ENCODE data around the gene FAM111A.

The FAM111A gene

DNA sequence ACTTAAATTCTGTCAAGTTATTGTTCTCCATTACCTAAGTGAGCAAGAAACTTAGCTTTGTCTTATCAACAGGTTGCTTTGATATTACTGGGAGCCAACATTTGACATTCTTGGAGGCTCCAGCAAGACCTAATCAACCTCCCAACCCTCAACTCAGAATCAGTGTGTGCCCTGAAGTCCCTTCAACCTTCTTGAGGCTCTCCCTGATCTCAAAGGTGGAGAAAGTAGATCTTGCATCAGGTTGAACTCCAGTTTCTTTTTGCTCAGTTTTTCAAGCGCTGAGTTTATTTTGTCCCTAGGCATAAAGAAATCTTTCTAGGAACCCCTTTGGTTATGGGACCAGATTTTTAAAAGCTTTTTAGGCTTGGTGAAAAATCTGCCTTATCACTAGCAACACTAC lies 1.4 kb downstream of the FAM111A start:
- no peak for DNase-seq

DNA sequence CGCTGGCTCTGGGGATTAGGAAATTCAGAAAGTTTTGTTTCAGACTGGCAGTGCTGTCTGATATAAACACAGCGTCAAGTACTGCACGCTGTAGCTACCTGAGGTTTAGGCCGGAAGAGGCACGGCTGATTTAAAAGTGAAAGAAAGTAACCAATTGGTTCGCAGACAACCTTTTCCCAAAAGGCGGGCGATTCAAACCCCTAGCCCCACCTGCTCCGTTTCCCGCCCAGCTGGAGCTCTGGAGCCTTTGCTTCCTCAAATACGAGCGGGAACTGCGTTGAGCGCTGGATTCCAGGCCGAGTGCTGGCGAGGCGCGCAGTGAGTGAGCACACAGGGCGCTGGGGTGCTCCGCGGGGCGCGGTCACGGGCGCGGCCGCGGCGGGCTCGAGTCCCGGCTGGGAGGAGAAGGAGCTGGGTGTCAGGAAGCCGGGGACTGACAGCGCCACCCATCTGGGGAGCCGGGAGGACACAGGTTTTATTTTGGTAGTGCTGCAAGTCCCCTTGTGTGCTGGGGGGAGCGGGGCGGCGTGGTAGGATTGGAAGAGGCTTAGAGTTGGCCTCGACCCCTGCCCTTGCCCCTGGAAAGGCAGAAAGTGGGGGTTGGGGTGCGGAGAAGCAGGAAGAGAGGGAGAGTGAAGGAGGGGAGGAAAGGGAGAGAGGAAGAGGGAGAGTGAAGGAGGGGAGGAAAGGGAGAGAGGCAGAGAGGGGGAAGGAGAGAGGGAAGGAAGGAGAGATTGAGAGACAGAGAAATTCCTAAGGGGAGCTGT lies 2.1 kb downstream of the FAM111A start:
- peak; percentile 89 for DNase-seq

- DNase-seq, result peak; percentile 89
Measured at GRCh38 chr11:59145534-59145933, 2.9 kb downstream of the FAM111A start.

GRCh38 chr11:59151761-59152160 lies 9.1 kb downstream of the FAM111A start:
- no peak for DNase-seq

- no peak for DNase-seq
Measured at GRCh38 chr11:59152312-59152951, 9.8 kb downstream of the FAM111A start.

GRCh38 chr11:59154610-59155009 lies 12.0 kb downstream of the FAM111A start:
- no peak for DNase-seq

DNA sequence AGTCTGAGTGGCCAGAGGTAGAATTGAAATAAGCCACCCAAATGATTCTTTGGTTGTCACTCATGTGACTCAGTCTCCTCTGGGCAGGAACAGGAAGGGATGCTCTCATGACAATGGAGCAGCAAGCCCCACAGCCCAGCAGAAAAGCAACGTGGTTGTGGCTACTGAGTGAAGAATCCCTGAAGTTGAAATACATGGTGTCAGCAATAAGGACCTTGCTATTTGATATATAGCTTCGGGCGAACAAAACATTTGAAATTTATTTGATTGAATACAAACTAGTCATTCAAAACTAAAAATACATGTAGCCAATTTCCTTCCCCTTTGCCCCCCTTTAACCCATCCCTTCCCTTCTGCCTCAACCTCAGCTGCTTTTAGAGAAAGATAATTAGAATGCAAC lies 14.8 kb downstream of the FAM111A start:
- no peak for DNase-seq

DNA sequence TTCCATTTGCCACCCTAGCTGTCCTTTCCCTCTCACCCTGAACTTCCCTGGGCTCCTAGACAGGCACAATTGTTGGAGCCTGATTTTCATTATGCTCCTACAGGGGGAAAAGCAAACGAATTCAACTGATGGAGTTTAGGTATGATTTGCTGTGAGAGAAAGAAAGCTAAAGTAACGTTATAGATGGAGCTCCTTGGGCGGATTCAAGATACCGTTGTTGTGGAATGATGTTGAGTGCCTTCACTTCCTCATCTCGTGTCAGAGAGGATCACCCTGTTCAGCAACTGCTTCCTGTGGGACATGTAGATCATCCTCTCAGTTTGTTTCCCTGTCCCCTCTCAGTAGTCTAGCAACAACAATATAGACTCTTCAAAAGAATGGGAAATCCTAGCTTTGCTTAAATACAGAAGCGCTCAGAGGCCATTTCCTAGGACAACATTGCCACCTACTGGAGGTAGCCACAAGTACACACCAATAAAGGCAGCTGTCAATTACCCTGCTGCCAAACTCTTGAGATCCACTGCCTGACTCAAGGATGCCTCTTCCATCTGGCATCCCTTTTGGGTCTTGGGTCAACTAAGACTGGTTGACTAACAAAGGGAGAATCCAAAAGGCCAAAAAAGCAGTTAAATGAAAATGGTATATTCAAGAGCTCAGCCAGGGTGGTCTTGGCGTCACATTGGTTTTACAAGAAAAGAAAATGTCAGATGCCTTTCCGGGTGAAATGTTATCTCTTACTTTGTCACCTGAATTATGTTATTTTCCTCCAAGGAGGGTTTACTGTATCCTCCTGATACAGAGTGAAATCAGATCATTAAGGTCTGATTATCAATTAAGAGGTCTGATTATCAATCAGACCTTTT lies 15.8 kb downstream of the FAM111A start:
- DNase-seq, result peak; percentile 77

DNA sequence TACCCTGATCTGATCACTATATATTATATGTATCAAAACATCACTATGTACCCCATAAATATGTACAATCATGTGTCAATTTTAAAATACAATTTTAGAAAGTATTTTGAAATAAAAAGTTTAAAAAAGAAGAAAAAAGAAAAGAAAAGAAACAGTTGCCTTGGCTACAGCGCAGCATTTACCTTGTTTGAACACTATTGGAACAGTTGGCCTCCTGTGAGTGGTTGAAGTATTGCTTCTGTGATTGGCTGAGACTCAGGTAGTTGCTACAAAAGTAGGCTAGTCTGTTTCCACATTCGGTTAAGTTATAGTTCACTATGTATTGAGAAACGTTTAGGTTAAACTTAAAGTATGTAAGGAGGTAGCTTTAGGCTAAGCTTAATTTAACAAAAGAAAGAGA lies 21.4 kb downstream of the FAM111A start:
- DNase-seq, result no peak

DNA sequence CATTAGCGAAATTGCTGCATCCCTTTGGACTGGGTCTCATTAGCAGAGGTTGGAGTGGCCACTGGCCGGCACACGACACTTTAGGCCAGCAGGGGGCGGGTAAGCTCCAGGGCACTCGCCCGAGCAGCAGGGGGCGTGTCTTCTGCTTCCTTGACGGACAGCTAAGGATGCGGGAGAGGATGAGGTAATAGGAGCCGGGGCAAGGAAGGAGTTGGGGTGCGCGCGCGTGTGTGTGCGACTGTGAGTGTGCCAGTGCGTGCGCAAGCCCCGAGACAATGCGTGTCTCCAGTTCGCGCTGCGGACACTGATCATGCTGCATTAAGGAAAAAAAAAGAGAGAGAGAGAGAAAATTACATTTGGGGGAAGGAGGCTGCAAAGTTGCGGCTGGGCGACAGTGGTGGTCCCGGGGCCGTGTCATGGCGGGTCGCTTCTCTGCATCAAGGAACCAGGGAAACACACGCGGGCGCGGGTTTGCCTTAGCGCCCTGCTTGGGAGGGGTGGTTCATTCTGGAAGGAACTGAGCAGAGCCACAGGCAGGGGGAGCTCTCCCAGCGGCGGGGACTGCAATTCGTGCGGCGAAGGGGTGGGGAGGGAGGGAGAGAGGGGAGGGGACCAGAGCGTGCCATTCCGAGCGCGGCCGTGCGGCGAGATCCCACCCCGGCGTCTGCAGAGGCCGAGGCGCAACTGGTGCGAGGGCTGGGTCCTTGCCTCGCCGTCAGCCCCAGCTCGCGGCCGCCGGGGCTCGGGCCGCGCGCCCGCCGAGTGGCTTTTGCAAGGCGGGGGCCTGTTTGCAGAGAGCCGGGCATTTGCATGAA lies 29.1 kb downstream of the FAM111A start, which contains the start of gene DTX4:
TSS of gene DTX4 (plus strand) at position 625 of the 815 bp plus-strand sequence. CDS start 464 bp downstream, outside the sequence.
- peak; percentile 90 for DNase-seq

DNA sequence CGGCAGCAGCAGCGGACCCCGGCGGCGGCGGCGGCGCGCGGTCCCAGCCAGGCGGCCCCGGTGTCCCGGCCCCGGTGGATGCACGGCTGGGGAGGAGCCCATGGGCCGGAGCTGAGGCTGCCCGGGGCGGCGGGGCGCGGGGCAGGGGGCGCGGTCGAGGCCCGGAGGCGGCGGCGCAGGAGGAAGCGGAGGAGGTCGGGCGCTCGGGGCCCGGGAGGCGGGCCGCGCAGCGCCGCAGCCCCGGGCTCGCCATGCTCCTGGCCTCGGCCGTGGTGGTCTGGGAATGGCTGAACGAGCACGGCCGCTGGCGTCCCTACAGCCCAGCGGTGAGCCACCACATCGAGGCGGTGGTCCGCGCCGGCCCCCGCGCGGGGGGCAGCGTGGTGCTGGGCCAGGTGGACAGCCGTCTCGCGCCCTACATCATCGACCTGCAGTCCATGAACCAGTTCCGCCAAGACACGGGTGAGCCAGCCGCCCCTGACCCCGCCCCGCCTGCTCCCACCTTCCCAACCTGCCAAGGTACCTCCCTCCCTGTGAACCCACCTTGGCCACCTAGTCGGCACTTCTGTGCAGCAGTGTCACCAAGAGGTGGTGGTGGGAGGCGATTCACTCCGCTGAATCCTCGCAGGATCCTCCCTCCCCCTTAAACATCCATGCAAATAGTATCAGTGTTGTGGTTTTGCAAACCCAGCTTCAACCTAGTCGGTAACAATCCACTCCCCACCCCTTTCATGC lies 29.9 kb downstream of the FAM111A start:
- peak; percentile 17 for DNase-seq

- DNase-seq, result no peak
Measured at GRCh38 chr11:59173080-59173963, 30.7 kb downstream of the FAM111A start.

DNA sequence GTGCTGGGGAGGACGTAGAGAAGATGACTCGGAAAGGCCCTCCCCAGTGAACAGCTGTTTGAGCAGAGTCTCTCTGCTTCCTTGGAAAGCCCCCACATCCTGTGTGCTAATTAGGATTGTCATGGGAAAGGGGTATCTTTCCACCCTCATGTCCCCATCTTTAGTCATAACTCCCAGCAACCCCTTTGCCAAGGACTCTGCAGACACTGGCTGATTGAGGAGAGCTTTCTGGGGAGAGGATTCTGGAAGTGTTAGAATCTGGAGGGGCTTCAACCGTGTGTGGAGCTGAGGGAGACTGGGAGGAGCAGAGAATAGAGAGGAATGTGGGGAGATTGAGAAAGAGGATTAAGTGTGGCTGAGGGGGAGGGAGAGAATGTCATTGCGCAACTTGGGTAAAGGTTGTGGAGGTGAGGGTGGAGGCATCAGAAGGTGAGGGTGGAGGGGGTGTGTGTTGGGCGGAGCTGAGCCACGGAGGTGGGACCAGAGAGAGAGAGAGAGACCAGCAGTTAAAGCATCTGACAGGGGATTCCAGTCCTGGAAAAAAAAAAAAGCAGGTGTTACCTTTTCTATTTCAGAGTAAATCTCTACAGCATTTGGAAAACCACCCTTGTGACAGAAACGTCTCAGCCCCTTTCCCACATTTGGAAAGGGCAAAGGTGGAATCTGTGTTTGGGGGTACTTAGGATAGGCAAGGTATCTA lies 31.5 kb downstream of the FAM111A start:
- no peak for DNase-seq

- DNase-seq, result peak; percentile 11
Measured at GRCh38 chr11:59174664-59175033, 32.0 kb downstream of the FAM111A start.

DNA sequence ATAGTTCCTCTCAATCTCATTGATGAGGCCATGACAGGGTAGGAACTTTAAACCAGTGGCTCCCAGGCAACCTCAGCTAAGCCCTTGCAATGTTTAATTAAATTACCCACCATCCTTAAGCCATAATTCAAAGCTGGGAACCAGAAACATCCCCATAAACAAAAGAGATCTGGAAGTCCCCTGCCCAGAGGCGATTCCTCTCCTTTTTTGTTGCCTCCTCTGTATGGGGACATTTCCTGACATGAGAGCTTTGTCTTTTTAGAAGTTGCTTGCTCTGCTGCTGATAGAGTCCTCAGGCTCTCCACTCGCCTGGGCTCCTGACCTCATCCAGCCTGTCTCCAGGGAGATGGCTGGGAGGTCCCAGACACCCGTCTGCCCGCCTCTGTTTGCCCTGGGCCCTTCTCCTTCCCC lies 32.4 kb downstream of the FAM111A start:
- no peak for DNase-seq

- no peak for DNase-seq
Measured at GRCh38 chr11:59176330-59176729, 33.7 kb downstream of the FAM111A start.

- DNase-seq, result no peak
Measured at GRCh38 chr11:59178402-59178801, 35.7 kb downstream of the FAM111A start.

- DNase-seq, result no peak
Measured at GRCh38 chr11:59179121-59179520, 36.5 kb downstream of the FAM111A start.

- no peak for DNase-seq
Measured at GRCh38 chr11:59180168-59180776, 37.6 kb downstream of the FAM111A start.

- no peak for DNase-seq
Measured at GRCh38 chr11:59180907-59181306, 38.3 kb downstream of the FAM111A start.
